SK-N-SH treated with all-trans-retinoic acid at 6 μM for 48 hours (cell line): ENCODE data around the gene PUM1.

ENCODE experiments used
- ATAC-seq: fragments of 200-7000 bp; cut with Tn5 transposase; 3 replicates; pipeline ENCODE4 v1.9.1; 2020; ENCODE audit warnings: mild to moderate bottlenecking, moderate library complexity
- ARNTL ChIP-seq: fragments of 450-650 bp; formaldehyde crosslinking; IDR thresholded peaks from 2 replicates; pipeline ENCODE4 v1.5.0; 2020; ENCODE audit warnings: low read depth, mild to moderate bottlenecking, moderate library complexity, borderline replicate concordance
- BACH2 ChIP-seq: fragments of 250-450 bp; sonication (Bioruptor Pico); IDR thresholded peaks from 2 replicates; pipeline ENCODE4 v1.9.0; 2021; ENCODE audit warnings: mild to moderate bottlenecking, borderline replicate concordance
- CREB5 ChIP-seq: fragments of 250-450 bp; sonication (Bioruptor Pico); IDR thresholded peaks from 2 replicates; pipeline ENCODE4 v1.5.1; 2020; ENCODE audit warnings: low read depth, mild to moderate bottlenecking, moderate library complexity
- CSDC2 ChIP-seq: fragments of 250-450 bp; sonication (Bioruptor Pico); IDR thresholded peaks from 2 replicates; pipeline ENCODE4 v1.5.0; 2020; ENCODE audit warnings: mild to moderate bottlenecking, moderate library complexity
- CSRNP3 ChIP-seq: fragments of 250-450 bp; sonication (Bioruptor Pico); IDR thresholded peaks from 2 replicates; pipeline ENCODE4 v1.5.1; 2021; ENCODE audit warnings: mild to moderate bottlenecking, moderate library complexity
- ESRRG ChIP-seq: fragments of 250-450 bp; sonication (Bioruptor Pico); IDR thresholded peaks from 2 replicates; pipeline ENCODE4 v1.6.1; 2021; ENCODE audit warnings: mild to moderate bottlenecking
- GLIS3 ChIP-seq: fragments of 250-450 bp; sonication (Bioruptor Pico); IDR thresholded peaks from 2 replicates; pipeline ENCODE4 v1.5.0; 2020; ENCODE audit warnings: mild to moderate bottlenecking, moderate library complexity
- ISL1 ChIP-seq: fragments of 250-450 bp; sonication (Bioruptor Pico); IDR thresholded peaks from 2 replicates; pipeline ENCODE4 v2.1.2; 2022; ENCODE audit warnings: mild to moderate bottlenecking, moderate library complexity
- OSR1 ChIP-seq: fragments of 250-450 bp; sonication (Bioruptor Pico); IDR thresholded peaks from 2 replicates; pipeline ENCODE4 v1.8.0; 2022; ENCODE audit warnings: moderate library complexity, mild to moderate bottlenecking, inconsistent platforms
- PATZ1 ChIP-seq: fragments of 250-450 bp; sonication (Bioruptor Pico); IDR thresholded peaks from 2 replicates; pipeline ENCODE4 v1.8.0; 2020; ENCODE audit warnings: mild to moderate bottlenecking, moderate library complexity, borderline replicate concordance
- POU6F1 ChIP-seq: fragments of 250-450 bp; sonication (Bioruptor Pico); IDR thresholded peaks from 2 replicates; pipeline ENCODE4 v1.8.0; 2021; ENCODE audit warnings: low read depth, mild to moderate bottlenecking, moderate library complexity, borderline replicate concordance
- PPARA ChIP-seq: fragments of 250-450 bp; sonication (Bioruptor Pico); IDR thresholded peaks from 2 replicates; pipeline ENCODE4 v1.5.0; 2020; ENCODE audit warnings: mild to moderate bottlenecking, borderline replicate concordance
- RARB ChIP-seq: fragments of 250-450 bp; sonication (Bioruptor Pico); IDR thresholded peaks from 2 replicates; pipeline ENCODE4 v1.8.0; 2021; ENCODE audit warnings: mild to moderate bottlenecking, moderate library complexity
- SNAI2 ChIP-seq: fragments of 250-450 bp; sonication (Bioruptor Pico); IDR thresholded peaks from 2 replicates; pipeline ENCODE4 v1.5.0; 2020; ENCODE audit warnings: mild to moderate bottlenecking, moderate library complexity
- TCF4 ChIP-seq: fragments of 250-450 bp; sonication (Bioruptor Pico); IDR thresholded peaks from 2 replicates; pipeline ENCODE4 v1.8.0; 2021; ENCODE audit warnings: mild to moderate bottlenecking, moderate library complexity, borderline replicate concordance
- TOX ChIP-seq: fragments of 250-450 bp; sonication (Bioruptor Pico); IDR thresholded peaks from 2 replicates; pipeline ENCODE4 v1.8.0; 2021; ENCODE audit warnings: mild to moderate bottlenecking, moderate library complexity, borderline replicate concordance
- TSHZ2 ChIP-seq: fragments of 250-450 bp; sonication (Bioruptor Pico); IDR thresholded peaks from 2 replicates; pipeline ENCODE4 v1.5.0; 2020; ENCODE audit warnings: mild to moderate bottlenecking, moderate library complexity
- ZFP3 ChIP-seq: fragments of 250-450 bp; sonication (Bioruptor Pico); IDR thresholded peaks from 2 replicates; pipeline ENCODE4 v1.5.0; 2020; ENCODE audit warnings: mild to moderate bottlenecking, moderate library complexity
- ZFP30 ChIP-seq: fragments of 450-650 bp; formaldehyde crosslinking; IDR thresholded peaks from 2 replicates; pipeline ENCODE4 v1.5.0; 2022; ENCODE audit warnings: mild to moderate bottlenecking, moderate library complexity
- ZNF565 ChIP-seq: fragments of 450-650 bp; formaldehyde crosslinking; conservative IDR thresholded peaks from 2 replicates; pipeline ENCODE4 v1.5.0; 2020; ENCODE audit warnings: low read depth, mild to moderate bottlenecking, moderate library complexity
- ZNF70 ChIP-seq: fragments of 450-650 bp; formaldehyde crosslinking; IDR thresholded peaks from 2 replicates; pipeline ENCODE4 v1.5.0; 2020; ENCODE audit warnings: mild to moderate bottlenecking, moderate library complexity
- ZNF8 ChIP-seq: fragments of 450-650 bp; formaldehyde crosslinking; IDR thresholded peaks from 2 replicates; pipeline ENCODE4 v1.5.0; 2020; ENCODE audit warnings: mild to moderate bottlenecking, moderate library complexity

PUM1 gene

GRCh38 chr1:31063631-31064030, 1.9 kb downstream of the PUM1 start:
- no peak for TF ChIP-seq PPARA (CRISPR knock-in tag)
- TF ChIP-seq ISL1 (CRISPR knock-in tag): no peak
- no peak for TF ChIP-seq TSHZ2 (CRISPR knock-in tag)
- no peak for TF ChIP-seq ARNTL
- TF ChIP-seq BACH2: no peak
- TF ChIP-seq ZNF8 (CRISPR knock-in tag): no peak
- no peak for TF ChIP-seq ZFP30 (CRISPR knock-in tag)
- no peak for TF ChIP-seq TCF4 (CRISPR knock-in tag)
- no peak for TF ChIP-seq POU6F1 (CRISPR knock-in tag)
- no peak for TF ChIP-seq PATZ1 (CRISPR knock-in tag)
- no peak for TF ChIP-seq CSRNP3 (CRISPR knock-in tag)
- no peak for TF ChIP-seq ZFP3 (CRISPR knock-in tag)
- TF ChIP-seq TOX (CRISPR knock-in tag): no peak
- no peak for TF ChIP-seq CSDC2 (CRISPR knock-in tag)
- no peak for TF ChIP-seq GLIS3
- TF ChIP-seq ZNF70 (CRISPR knock-in tag): no peak
- TF ChIP-seq OSR1 (CRISPR knock-in tag): no peak
- no peak for TF ChIP-seq SNAI2 (CRISPR knock-in tag)
- no peak for TF ChIP-seq ZNF565 (CRISPR knock-in tag)
- ATAC-seq: no peak

- ATAC-seq: no peak
- TF ChIP-seq ZFP30 (CRISPR knock-in tag) (no peak), RARB (CRISPR knock-in tag) (no peak), PATZ1 (CRISPR knock-in tag) (no peak), TCF4 (CRISPR knock-in tag) (no peak), CREB5 (CRISPR knock-in tag) (no peak), OSR1 (CRISPR knock-in tag) (no peak), ZNF70 (CRISPR knock-in tag) (no peak), ZFP3 (CRISPR knock-in tag) (no peak), TSHZ2 (CRISPR knock-in tag) (no peak), CSRNP3 (CRISPR knock-in tag) (no peak), ARNTL (no peak), PPARA (CRISPR knock-in tag) (no peak), BACH2 (no peak), ESRRG (no peak), SNAI2 (CRISPR knock-in tag) (no peak), ZNF565 (CRISPR knock-in tag) (no peak)
Observed at GRCh38 chr1:31062867-31063380, 2.6 kb downstream of the PUM1 start.
